Mesodermal cell (in vitro differentiated cells): ENCODE results near the gene PNLIPRP3. TPM values are rescaled to one million over a fixed set of nuclear protein-coding genes. Genes with fewer than 3 reads are reported as not detected.
"Not testable (repeated sequence)": the region's sequence is repeated elsewhere in the genome, so short reads cannot be mapped to it uniquely, and the experiment has no call there.

Source experiments
- H3K27ac ChIP-seq: 2 replicates; pipeline ENCODE4 v1.7.0; 2013; ENCODE audit warnings: mild to moderate bottlenecking, low read depth, low read length, moderate library complexity; ENCODE audit not compliant: severe bottlenecking
- H3K36me3 ChIP-seq: 2 replicates; pipeline ENCODE4 v1.7.1; 2013; ENCODE audit warnings: mild to moderate bottlenecking, low read length, moderate library complexity; ENCODE audit not compliant: control insufficient read depth, insufficient read depth
- H3K4me1 ChIP-seq: one replicate; pipeline ENCODE4 v1.7.1; 2013; ENCODE audit warnings: mild to moderate bottlenecking, low read length; ENCODE audit not compliant: insufficient read depth, control insufficient read depth, poor library complexity, severe bottlenecking
- H3K4me3 ChIP-seq: 2 replicates; pipeline ENCODE4 v1.7.0; 2013; ENCODE audit warnings: low read length, control low read depth, mild to moderate bottlenecking; ENCODE audit not compliant: insufficient read depth, poor library complexity, severe bottlenecking; ENCODE audit errors: extremely low read depth
- H3K9me3 ChIP-seq: 2 replicates; pipeline ENCODE4 v1.7.1; 2013; ENCODE audit warnings: mild to moderate bottlenecking, low read length, moderate library complexity; ENCODE audit not compliant: control insufficient read depth
- WGBS, 2 experiments: methylation state at CpG; one replicate each; pipeline ENCODE4 v1.1.5; 2013; ENCODE audit warnings: missing lambda C conversion rate in 2 of 2; ENCODE audit not compliant: insufficient coverage in 2 of 2; 5-methylcytosine and 5-hydroxymethylcytosine counted together
- polyA plus RNA-seq, 2 experiments: library from polyadenylated mRNA; stranded (reverse); fragments of 50-300 nt; gene quantifications; one replicate each; pipeline ENCODE4 v1.2.3, GENCODE V29; 2013

PNLIPRP3 gene
- polyA plus RNA-seq (2013, experiment 1 of 2): not detected
- polyA plus RNA-seq (2013, experiment 2 of 2): not detected

DNA sequence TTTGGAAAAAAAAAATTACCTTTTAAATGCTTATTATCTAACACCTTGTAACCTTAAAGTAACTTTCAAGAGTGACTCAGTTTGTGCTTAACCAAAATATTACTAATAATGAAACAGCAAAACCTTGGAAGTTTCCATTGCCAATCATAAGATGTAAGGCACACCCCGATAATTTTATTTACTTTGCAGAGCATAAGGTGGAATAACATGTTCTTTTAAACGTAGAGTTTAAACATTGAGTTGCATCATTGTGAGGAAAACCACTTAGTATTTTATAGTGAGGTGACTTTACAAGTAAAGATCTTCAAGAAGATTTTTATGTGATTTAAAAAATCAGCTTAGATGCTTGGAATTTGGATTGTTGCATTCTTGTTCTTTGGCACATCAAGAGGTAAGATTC is at the start of gene PNLIPRP3:
Gene PNLIPRP3 (plus strand): TSS at position 177 of the 400 bp plus-strand sequence. CDS start 166 bp downstream, at position 343.
- Histone ChIP-seq H3K4me1 (no peaks in the 10 kb centered on the region), H3K27ac (no peak within 1 kb of the TSS), H3K4me3 (no peak within 1 kb of the TSS), H3K36me3 (no peaks in the 10 kb centered on the region), H3K9me3 (no peaks in the 10 kb centered on the region)
- WGBS, 2 experiments: 100% methylated on average over 1 of the region's 2 CpGs; no CpG with 5 or more reads in 1 of the 2 experiments

GRCh38 chr10:116382290-116382689 is 45.4 kb upstream of the PNLIPRP3 start:
- Histone ChIP-seq H3K4me1 (no peaks in the 10 kb centered on the region), H3K36me3 (no peaks in the 10 kb centered on the region), H3K27ac (no peak overlapping the region), H3K9me3 (no peaks in the 10 kb centered on the region), H3K4me3 (no peak overlapping the region)
- WGBS, 2 experiments: 100% methylated on average over 1 of the region's 5 CpGs; no CpG with 5 or more reads in 1 of the 2 experiments

DNA sequence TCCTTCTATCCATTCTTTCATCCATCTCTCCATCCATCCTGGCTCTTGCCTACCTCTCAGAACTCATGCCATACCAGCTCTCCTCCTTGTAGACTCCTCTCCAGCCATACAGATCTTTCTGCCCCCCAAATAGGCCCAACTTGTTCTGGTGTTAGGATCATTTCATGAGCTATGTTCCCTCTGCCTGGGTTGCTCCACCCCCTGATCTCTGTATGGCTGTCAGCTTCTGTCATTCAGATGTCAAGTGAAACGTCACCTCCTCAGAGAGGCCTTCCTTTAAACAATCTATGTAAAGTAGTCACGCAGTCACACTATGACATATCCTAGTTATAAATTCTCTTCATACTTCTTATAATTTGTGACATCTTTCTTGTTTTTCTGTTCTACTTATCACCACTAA is 42.3 kb upstream of the PNLIPRP3 start:
- WGBS, 2 experiments: 56 to 100% methylated on average over 1 to 2 of the region's 2 CpGs
- no peaks in the 10 kb centered on the region for H3K36me3 ChIP-seq
- H3K4me1 ChIP-seq: no peaks in the 10 kb centered on the region
- H3K27ac ChIP-seq: no peak overlapping the region
- H3K4me3 ChIP-seq: no peak overlapping the region
- H3K9me3 ChIP-seq: no peaks in the 10 kb centered on the region

- no peak overlapping the region for H3K27ac ChIP-seq
Observed at GRCh38 chr10:116385994-116386809, 41.4 kb upstream of the PNLIPRP3 start.

DNA sequence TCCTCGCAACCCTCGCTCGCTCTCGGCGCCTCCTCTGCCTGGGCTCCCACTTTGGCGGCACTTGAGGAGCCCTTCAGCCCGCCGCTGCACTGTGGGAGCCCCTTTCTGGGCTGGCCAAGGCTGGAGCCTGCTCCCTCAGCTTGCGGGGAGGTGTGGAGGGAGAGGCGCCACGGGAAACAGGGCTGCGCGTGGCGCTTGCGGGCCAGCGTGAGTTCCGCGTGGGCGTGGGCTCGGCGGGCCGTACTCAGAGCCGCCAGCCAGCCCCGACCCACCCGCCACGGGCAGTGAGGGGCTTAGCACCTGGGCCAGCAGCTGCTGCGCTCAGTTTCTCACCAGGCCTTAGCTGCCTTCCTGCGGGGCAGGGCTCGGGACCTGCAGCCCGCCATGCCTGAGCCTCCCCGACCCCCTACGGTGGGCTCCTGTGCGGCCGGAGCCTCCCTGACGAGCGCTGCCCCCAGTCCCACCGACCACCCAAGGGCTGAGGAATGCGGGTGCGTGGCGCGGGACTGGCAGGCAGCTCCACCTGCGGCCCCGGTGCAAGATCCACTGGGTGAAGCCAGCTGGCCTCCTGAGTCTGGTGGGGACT is 34.3 kb upstream of the PNLIPRP3 start:
- not testable (repeated sequence) for H3K4me3 ChIP-seq

More at GRCh38 chr10:116385994-116386809, 41.4 kb upstream of the PNLIPRP3 start:
- H3K36me3 ChIP-seq: no peaks in the 10 kb centered on the region
- no peaks in the 10 kb centered on the region for H3K9me3 ChIP-seq
- H3K4me3 ChIP-seq: no peak overlapping the region
- no peaks in the 10 kb centered on the region for H3K4me1 ChIP-seq
- WGBS, 2 experiments: 0% methylated on average over 1 of the region's 1 CpG

GRCh38 chr10:116395223-116395985 is 32.2 kb upstream of the PNLIPRP3 start:
- no peak overlapping the region for H3K4me3 ChIP-seq
- 89 to 91% methylated on average over 11 to 12 of the region's 13 CpGs for WGBS, 2 experiments
- H3K4me1 ChIP-seq: no peaks in the 10 kb centered on the region
- H3K9me3 ChIP-seq: no peaks in the 10 kb centered on the region
- H3K36me3 ChIP-seq: no peaks in the 10 kb centered on the region
- H3K27ac ChIP-seq: no peak overlapping the region

More for the DNA sequence above, 34.3 kb upstream of the PNLIPRP3 start:
- 97 to 99% methylated on average over 18 to 35 of the region's 43 CpGs for WGBS, 2 experiments
- H3K36me3 ChIP-seq, H3K9me3 ChIP-seq, H3K27ac ChIP-seq, H3K4me1 ChIP-seq: not testable (repeated sequence)

- H3K9me3 ChIP-seq: no peaks in the 10 kb centered on the region
- no peak overlapping the region for H3K27ac ChIP-seq
- no peak overlapping the region for H3K4me3 ChIP-seq
- no peaks in the 10 kb centered on the region for H3K36me3 ChIP-seq
- 87 to 92% methylated on average over 4 to 5 of the region's 5 CpGs for WGBS, 2 experiments
- no peaks in the 10 kb centered on the region for H3K4me1 ChIP-seq
Observed at GRCh38 chr10:116398224-116398623, 29.4 kb upstream of the PNLIPRP3 start.

DNA sequence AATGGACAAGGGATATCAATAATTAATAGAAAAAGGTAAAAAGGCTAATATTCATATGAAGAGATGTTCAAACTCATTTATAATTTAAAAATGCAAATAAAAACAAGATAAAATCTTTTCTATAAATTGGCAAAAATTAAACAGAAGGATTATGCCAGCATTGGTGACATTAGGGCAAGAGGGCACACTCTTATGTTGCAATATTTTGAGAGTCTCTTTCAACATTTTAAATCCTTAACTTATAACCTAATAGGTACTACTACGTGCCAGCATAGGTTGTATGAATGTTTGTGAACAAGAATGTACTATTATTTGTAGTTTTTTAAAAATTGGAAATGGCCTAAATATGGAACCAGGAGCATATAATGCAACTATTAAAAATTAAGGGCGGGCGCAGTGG is 24.8 kb upstream of the PNLIPRP3 start:
- no peak overlapping the region for H3K4me3 ChIP-seq
- WGBS, 2 experiments: 89% methylated on average over 2 of the region's 3 CpGs; no CpG with 5 or more reads in 1 of the 2 experiments
- no peaks in the 10 kb centered on the region for H3K9me3 ChIP-seq
- H3K4me1 ChIP-seq: no peaks in the 10 kb centered on the region
- no peak overlapping the region for H3K27ac ChIP-seq
- no peaks in the 10 kb centered on the region for H3K36me3 ChIP-seq

DNA sequence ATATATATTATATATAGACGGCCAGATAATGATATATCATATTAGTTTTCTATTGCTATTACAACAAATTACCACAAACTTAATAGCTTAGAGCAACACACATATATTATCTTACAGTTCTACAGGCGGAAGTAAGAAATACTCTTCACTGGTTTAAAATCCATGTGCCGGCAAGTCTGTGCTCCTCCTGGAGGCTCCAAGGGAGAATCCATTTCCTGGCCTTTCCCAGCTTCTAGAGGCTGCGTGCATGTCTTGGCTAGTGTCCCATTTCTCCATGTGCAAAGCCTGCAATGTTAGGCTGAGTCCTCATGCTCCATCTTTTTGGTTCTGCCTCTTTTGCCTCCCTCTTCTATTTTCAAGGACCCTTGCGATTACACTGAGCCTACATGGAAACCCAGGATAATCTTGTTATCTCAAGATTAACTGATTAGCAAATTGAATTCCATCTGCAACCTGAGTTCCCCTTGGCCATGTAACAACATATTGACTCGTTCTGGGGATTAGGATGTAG is 23.9 kb upstream of the PNLIPRP3 start:
- WGBS, 2 experiments: 86 to 98% methylated on average over 2 to 3 of the region's 6 CpGs
- Histone ChIP-seq H3K27ac (no peak overlapping the region), H3K9me3 (no peaks in the 10 kb centered on the region), H3K4me1 (no peaks in the 10 kb centered on the region), H3K36me3 (no peaks in the 10 kb centered on the region), H3K4me3 (no peak overlapping the region)

DNA sequence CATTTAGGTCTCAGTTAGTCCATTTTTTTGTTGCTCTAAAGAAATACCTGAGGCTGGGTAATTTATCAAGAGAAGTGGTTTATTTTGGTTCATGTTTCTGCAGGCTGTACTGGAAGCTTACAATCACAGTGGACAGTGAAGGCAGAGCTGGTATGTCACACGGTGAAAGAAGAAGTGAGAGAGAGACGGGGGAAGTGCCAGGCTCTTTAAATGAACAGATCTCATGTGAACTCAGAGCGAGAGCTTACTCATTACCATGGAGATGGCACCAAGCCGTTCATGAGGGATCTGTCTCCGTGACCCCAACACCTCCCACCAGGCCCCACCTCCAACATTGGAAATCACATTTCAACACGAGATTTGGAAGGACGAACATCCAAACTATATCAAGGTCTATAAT is 18.9 kb upstream of the PNLIPRP3 start:
- WGBS, 2 experiments: 46 to 64% methylated on average over 4 to 5 of the region's 7 CpGs
- H3K4me1 ChIP-seq: no peaks in the 10 kb centered on the region
- H3K36me3 ChIP-seq: no peaks in the 10 kb centered on the region
- no peak overlapping the region for H3K4me3 ChIP-seq
- H3K27ac ChIP-seq: no peak overlapping the region
- no peaks in the 10 kb centered on the region for H3K9me3 ChIP-seq
